Skeletal muscle tissue (tissue), 1 donor: ENCODE measurements around the gene HBEGF. TPM values are rescaled to one million over a fixed set of nuclear protein-coding genes. Genes with fewer than 3 reads are reported as not detected.

Experiments
- total RNA-seq: library from RNA; depleted of rRNA; stranded (reverse); fragments of >200 nt; gene quantifications from one replicate; pipeline ENCODE4 v1.2.3, GENCODE V29; 2014

The HBEGF gene
- total RNA-seq, 1 donor from 2014 or later: 11.0 TPM

Other genes with a start within 250 kb of the HBEGF start
- gene PURA, start 232.5 kb downstream of the HBEGF start, total RNA-seq: 7.8 TPM
- 5.7 TPM for gene IGIP, start 220.7 kb downstream of the HBEGF start, total RNA-seq
- gene CYSTM1, start 171.4 kb downstream of the HBEGF start, total RNA-seq: 3.1 TPM
- 34.4 TPM for gene PFDN1, start 43.5 kb downstream of the HBEGF start, total RNA-seq
- gene SLC4A9, start 13.6 kb upstream of the HBEGF start, total RNA-seq: not detected
- gene ANKHD1, start 55.2 kb upstream of the HBEGF start, total RNA-seq: 85.1 TPM
- gene EIF4EBP3, start 201.1 kb upstream of the HBEGF start, total RNA-seq: not detected
- gene SRA1, start 210.9 kb upstream of the HBEGF start, total RNA-seq: 15.1 TPM
- gene APBB3, start 218.0 kb upstream of the HBEGF start, total RNA-seq: 7.3 TPM
- 7.3 TPM for gene SLC35A4, start 218.2 kb upstream of the HBEGF start, total RNA-seq